ENCODE data around the gene GALNT18. TPM values are rescaled to one million over a fixed set of nuclear protein-coding genes. Genes with fewer than 3 reads are reported as not detected.

The GALNT18 gene
- total RNA-seq, 2 experiments from 2014 or later: not detected

- BruUV-seq (replicated peaks): no TSS peak
- ChIA-PET POLR2A (no interaction called here), CTCF (ENCODE audit: unreplicated experiment) (no interaction called here)
- no peaks in the 10 kb centered on the region for H3K9me3 ChIP-seq (ENCODE audit: low read length)
- H3K4me3 ChIP-seq (ENCODE audit: low read depth, low read length, poor library complexity, severe bottlenecking): no peak overlapping the region
- H3K4me2 ChIP-seq (ENCODE audit: low read length): no peak overlapping the region
- no peaks in the 10 kb centered on the region for H3K36me3 ChIP-seq (ENCODE audit: insufficient read depth, low read length)
- no peak overlapping the region for H2AFZ ChIP-seq (ENCODE audit: low read length)
- H3K79me2 ChIP-seq (ENCODE audit: insufficient read depth, low read depth, low read length): no peaks in the 10 kb centered on the region
- no peak for TF ChIP-seq CTCF (conservative IDR thresholded peaks at IDR 0.05; ENCODE audit: low read length)
- TF ChIP-seq EZH2phosphoT487 (IDR thresholded peaks at IDR 0.05; ENCODE audit: borderline replicate concordance, low read depth, low read length): no peak
- H3K4me1 ChIP-seq (ENCODE audit: insufficient read depth, low read length, poor library complexity, severe bottlenecking): no peaks in the 10 kb centered on the region
- intact Hi-C loops (cut with micrococcal nuclease; ENCODE audit: unreplicated experiment): no loop called here
- H4K20me1 ChIP-seq (ENCODE audit: insufficient read depth, low read length): no peaks in the 10 kb centered on the region
- no peaks in the 10 kb centered on the region for H3K9me2 ChIP-seq (ENCODE audit: insufficient read depth, low read length)
- DNase-seq (ENCODE audit: low spot score): no peak
- no peak overlapping the region for H3K27ac ChIP-seq (ENCODE audit: low read depth, low read length, poor library complexity, severe bottlenecking)
Measured at GRCh38 chr11:11415901-11416300, 205.9 kb downstream of the GALNT18 start.

GRCh38 chr11:11414996-11415395, 206.8 kb downstream of the GALNT18 start:
- CTCF ChIA-PET (ENCODE audit: unreplicated experiment): no interaction called here
- POLR2A ChIA-PET: no interaction called here
- H3K9me3 ChIP-seq (ENCODE audit: low read length): no peaks in the 10 kb centered on the region

More at GRCh38 chr11:11414996-11415395, 206.8 kb downstream of the GALNT18 start:
- Histone ChIP-seq H3K36me3 (ENCODE audit: insufficient read depth, low read length) (no peaks in the 10 kb centered on the region), H3K4me1 (ENCODE audit: insufficient read depth, low read length, poor library complexity, severe bottlenecking) (no peaks in the 10 kb centered on the region), H3K4me2 (ENCODE audit: low read length) (no peak overlapping the region), H3K79me2 (ENCODE audit: insufficient read depth, low read depth, low read length) (no peaks in the 10 kb centered on the region), H3K27ac (ENCODE audit: low read depth, low read length, poor library complexity, severe bottlenecking) (no peak overlapping the region), H4K20me1 (ENCODE audit: insufficient read depth, low read length) (no peaks in the 10 kb centered on the region), H3K4me3 (ENCODE audit: low read depth, low read length, poor library complexity, severe bottlenecking) (no peak overlapping the region), H2AFZ (ENCODE audit: low read length) (no peak overlapping the region), H3K9me2 (ENCODE audit: insufficient read depth, low read length) (no peaks in the 10 kb centered on the region)
- TF ChIP-seq CTCF (conservative IDR thresholded peaks at IDR 0.05; ENCODE audit: low read length) (no peak), EZH2phosphoT487 (IDR thresholded peaks at IDR 0.05; ENCODE audit: borderline replicate concordance, low read depth, low read length) (no peak)
- no peak for DNase-seq (ENCODE audit: low spot score)
- no TSS peak for BruUV-seq (replicated peaks)
- intact Hi-C loops (cut with micrococcal nuclease; ENCODE audit: unreplicated experiment): no loop called here

Measured in OCI-LY7 (cell line).